K562 (cell line): ENCODE measurements around the gene PHTF1. TPM values are rescaled to one million over a fixed set of nuclear protein-coding genes. Genes with fewer than 3 reads are reported as not detected.

Experiments
- ARHGAP35 ChIP-seq: fragments of 450-650 bp; IDR thresholded peaks from 2 replicates; pipeline ENCODE4 v1.6.1; 2018; ENCODE audit not compliant: partially characterized antibody
- CHD4 ChIP-seq: fragments of 200-600 bp; sonication (generic); IDR thresholded peaks from 3 replicates; pipeline ENCODE4 v1.6.1; 2012; ENCODE audit warnings: low read depth, mild to moderate bottlenecking, mixed read lengths, low read length, inconsistent platforms; ENCODE audit not compliant: insufficient read depth, insufficient replicate concordance, poor library complexity, severe bottlenecking
- FOXJ3 ChIP-seq: sonication (generic); formaldehyde crosslinking; IDR thresholded peaks from 2 replicates; pipeline ENCODE4 v1.4.0; 2020; ENCODE audit warnings: mild to moderate bottlenecking, missing genetic modification reagents
- HDAC2 ChIP-seq: fragments of 450-650 bp; IDR thresholded peaks from 2 replicates; pipeline ENCODE4 v1.6.1; 2016; ENCODE audit warnings: mild to moderate bottlenecking
- HDGF ChIP-seq: fragments of 450-650 bp; IDR thresholded peaks from 2 replicates; pipeline ENCODE4 v1.6.1; 2016
- HIVEP1 ChIP-seq: fragments of 250-450 bp; sonication (Bioruptor Pico); IDR thresholded peaks from 2 replicates; pipeline ENCODE4 v1.4.0; 2020; ENCODE audit warnings: mild to moderate bottlenecking
- KLF1 ChIP-seq: fragments of 450-650 bp; IDR thresholded peaks from 2 replicates; pipeline ENCODE4 v1.6.1; 2016; ENCODE audit warnings: missing genetic modification characterization, missing compliant biosample characterization
- NFE2L1 ChIP-seq: fragments of 450-650 bp; IDR thresholded peaks from 2 replicates; pipeline ENCODE4 v1.6.1; 2016; ENCODE audit warnings: missing genetic modification characterization, low read depth, mild to moderate bottlenecking, missing compliant biosample characterization, moderate library complexity, borderline replicate concordance
- NFRKB ChIP-seq: fragments of 450-650 bp; IDR thresholded peaks from 2 replicates; pipeline ENCODE4 v1.6.1; 2016; ENCODE audit warnings: low read depth
- NUFIP1 ChIP-seq: fragments of 450-650 bp; IDR thresholded peaks from 2 replicates; pipeline ENCODE4 v1.6.1; 2018; ENCODE audit not compliant: partially characterized antibody
- RAD51 ChIP-seq: fragments of 450-650 bp; IDR thresholded peaks from 2 replicates; pipeline ENCODE4 v1.7.1; 2016; ENCODE audit warnings: low read depth, mild to moderate bottlenecking, borderline replicate concordance
- RBBP5 ChIP-seq: fragments of 200-600 bp; sonication (generic); IDR thresholded peaks from 2 replicates; pipeline ENCODE4 v1.6.1; 2012; ENCODE audit warnings: borderline replicate concordance, mild to moderate bottlenecking, low read length, control low read depth, inconsistent platforms; ENCODE audit not compliant: insufficient read depth, poor library complexity, severe bottlenecking
- SMAD4 ChIP-seq: fragments of 250-450 bp; sonication (Bioruptor Pico); conservative IDR thresholded peaks from 2 replicates; pipeline ENCODE4 v1.8.0; 2021; ENCODE audit warnings: inconsistent platforms, mild to moderate bottlenecking, moderate library complexity
- SMC3 ChIP-seq: conservative IDR thresholded peaks from 2 replicates; pipeline ENCODE4 v1.6.1; 2011; ENCODE audit warnings: low read depth, low read length, improper control_type of control experiment; ENCODE audit not compliant: insufficient read depth
- ZEB2 ChIP-seq: fragments of 450-650 bp; IDR thresholded peaks from 2 replicates; pipeline ENCODE4 v1.6.1; 2016
- ZNF696 ChIP-seq: fragments of 250-450 bp; sonication (Bioruptor Pico); conservative IDR thresholded peaks from 2 replicates; pipeline ENCODE4 v1.4.0; 2020; ENCODE audit warnings: mild to moderate bottlenecking, moderate library complexity
- ZNF780A ChIP-seq: fragments of 250-450 bp; sonication (Bioruptor Pico); IDR thresholded peaks from 2 replicates; pipeline ENCODE4 v1.5.0; 2021; ENCODE audit warnings: mild to moderate bottlenecking
- polyA plus RNA-seq, 8 experiments: library from polyadenylated mRNA; depleted of rRNA in 4 of 8; stranded (reverse) in 5 of 8; unstranded in 3 of 8; fragments of >200 nt; fragmentation: Nextera tagmentation in 2 of 8; fragmentation: Illumina TruSeq in 1 of 8; extraction: Ambion mirVana in 2 of 8; extraction: Trizol in 1 of 8; gene quantifications; 2 replicates each; pipeline versions ENCODE4 v1.2.1 to v1.2.3, GENCODE V29; 2011 to 2014; ENCODE audit warnings: inconsistent platforms in 1 of 8, missing spikeins in 1 of 8
- total RNA-seq, 7 experiments: library from RNA; depleted of rRNA in 6 of 7; stranded (reverse); fragments of >200 nt in 6 of 7; fragmentation: Illumina TruSeq in 2 of 7; extraction: Trizol in 2 of 7; gene quantifications; 2 replicates each; pipeline versions ENCODE4 v1.2.1 to v1.2.3, GENCODE V29; 2011 to 2021; ENCODE audit warnings: low replicate concordance in 1 of 7
- TF ChIP-seq, protein P1 (sequence below), 2 experiments: IDR thresholded peaks in 1 of 2; conservative IDR thresholded peaks in 1 of 2; 2 replicates each; pipeline ENCODE4 v1.6.1; 2016; ENCODE audit warnings: low read depth in 2 of 2, mild to moderate bottlenecking in 1 of 2, missing compliant biosample characterization in 1 of 2, missing genetic modification characterization in 1 of 2, moderate library complexity in 1 of 2
- TF ChIP-seq, protein P2 (sequence below): sonication (generic); formaldehyde crosslinking; IDR thresholded peaks from 2 replicates; pipeline ENCODE4 v1.8.0; 2023; ENCODE audit warnings: mild to moderate bottlenecking, missing genetic modification reagents

PHTF1 gene
- total and polyA plus RNA-seq, 9 of the 15 experiments (the other 6 are each of a cell fraction or from before 2014, with no cell fraction given) = 8.4 to 36.2 (median 23.0) TPM

DNA sequence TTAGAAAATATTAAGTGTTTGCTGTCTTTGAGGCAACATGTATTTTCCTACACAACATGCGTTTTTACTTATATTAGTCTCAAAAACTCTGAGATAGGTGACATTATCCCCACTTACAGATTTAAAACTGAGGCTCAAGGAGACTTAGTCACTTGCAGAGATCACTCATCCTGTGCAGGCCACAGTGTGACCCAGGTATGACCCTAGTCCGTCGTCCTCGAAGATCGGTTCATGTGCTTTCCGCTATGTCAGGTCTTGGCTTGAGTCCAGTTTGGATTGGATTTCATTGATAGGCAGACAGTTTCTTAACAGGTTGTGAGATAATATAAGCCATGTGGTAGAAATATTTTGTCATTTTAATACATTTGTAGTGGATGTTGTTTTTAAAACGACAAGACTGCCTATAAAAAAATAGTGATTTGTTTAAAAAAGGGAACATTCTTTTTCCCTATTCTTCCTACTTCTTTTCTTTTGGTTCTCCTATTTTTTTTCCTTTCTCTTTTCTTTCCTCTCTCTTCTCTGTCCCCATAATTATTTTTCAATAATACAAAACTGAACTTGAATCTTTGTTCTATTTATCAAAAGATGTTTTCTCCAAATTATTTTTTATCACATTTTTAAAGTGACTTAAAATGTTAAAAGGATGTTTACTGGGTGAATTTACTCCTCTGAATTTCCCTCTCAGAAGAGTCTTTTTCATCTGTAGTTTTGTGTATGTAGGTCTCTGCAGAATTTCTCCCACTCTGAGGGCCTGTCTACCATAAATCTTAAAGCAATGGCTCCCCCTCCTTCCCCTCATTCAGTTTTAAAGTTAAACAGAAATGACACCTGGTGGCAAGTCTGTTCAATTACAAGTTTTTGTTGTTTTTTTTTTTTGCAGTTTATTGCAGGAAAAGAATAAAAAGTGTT is 81.8 kb downstream of the PHTF1 start (continued):
- TF ChIP-seq, protein P1, sequence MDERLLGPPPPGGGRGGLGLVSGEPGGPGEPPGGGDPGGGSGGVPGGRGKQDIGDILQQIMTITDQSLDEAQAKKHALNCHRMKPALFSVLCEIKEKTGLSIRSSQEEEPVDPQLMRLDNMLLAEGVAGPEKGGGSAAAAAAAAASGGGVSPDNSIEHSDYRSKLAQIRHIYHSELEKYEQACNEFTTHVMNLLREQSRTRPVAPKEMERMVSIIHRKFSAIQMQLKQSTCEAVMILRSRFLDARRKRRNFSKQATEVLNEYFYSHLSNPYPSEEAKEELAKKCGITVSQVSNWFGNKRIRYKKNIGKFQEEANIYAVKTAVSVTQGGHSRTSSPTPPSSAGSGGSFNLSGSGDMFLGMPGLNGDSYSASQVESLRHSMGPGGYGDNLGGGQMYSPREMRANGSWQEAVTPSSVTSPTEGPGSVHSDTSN (CRISPR knock-in tag; IDR thresholded peaks at IDR 0.05; ENCODE audit: low read depth) = peak; percentile 44; the same call in 1 of the 2 replicates
- TF ChIP-seq, protein P1 (tag; conservative IDR thresholded peaks at IDR 0.05; ENCODE audit: low read depth) = peak; percentile 98
- no peak for TF ChIP-seq NFRKB
- no peak for TF ChIP-seq CHD4
- no peak for TF ChIP-seq HDGF
- TF ChIP-seq HIVEP1 = no peak
- peak; percentile 81 for TF ChIP-seq SMC3
- TF ChIP-seq RBBP5 = no peak
- no peak for TF ChIP-seq NFE2L1 (tag)
- TF ChIP-seq HDAC2 = peak; percentile 86; the same call in 1 of the 2 replicates
- TF ChIP-seq, protein P2, sequence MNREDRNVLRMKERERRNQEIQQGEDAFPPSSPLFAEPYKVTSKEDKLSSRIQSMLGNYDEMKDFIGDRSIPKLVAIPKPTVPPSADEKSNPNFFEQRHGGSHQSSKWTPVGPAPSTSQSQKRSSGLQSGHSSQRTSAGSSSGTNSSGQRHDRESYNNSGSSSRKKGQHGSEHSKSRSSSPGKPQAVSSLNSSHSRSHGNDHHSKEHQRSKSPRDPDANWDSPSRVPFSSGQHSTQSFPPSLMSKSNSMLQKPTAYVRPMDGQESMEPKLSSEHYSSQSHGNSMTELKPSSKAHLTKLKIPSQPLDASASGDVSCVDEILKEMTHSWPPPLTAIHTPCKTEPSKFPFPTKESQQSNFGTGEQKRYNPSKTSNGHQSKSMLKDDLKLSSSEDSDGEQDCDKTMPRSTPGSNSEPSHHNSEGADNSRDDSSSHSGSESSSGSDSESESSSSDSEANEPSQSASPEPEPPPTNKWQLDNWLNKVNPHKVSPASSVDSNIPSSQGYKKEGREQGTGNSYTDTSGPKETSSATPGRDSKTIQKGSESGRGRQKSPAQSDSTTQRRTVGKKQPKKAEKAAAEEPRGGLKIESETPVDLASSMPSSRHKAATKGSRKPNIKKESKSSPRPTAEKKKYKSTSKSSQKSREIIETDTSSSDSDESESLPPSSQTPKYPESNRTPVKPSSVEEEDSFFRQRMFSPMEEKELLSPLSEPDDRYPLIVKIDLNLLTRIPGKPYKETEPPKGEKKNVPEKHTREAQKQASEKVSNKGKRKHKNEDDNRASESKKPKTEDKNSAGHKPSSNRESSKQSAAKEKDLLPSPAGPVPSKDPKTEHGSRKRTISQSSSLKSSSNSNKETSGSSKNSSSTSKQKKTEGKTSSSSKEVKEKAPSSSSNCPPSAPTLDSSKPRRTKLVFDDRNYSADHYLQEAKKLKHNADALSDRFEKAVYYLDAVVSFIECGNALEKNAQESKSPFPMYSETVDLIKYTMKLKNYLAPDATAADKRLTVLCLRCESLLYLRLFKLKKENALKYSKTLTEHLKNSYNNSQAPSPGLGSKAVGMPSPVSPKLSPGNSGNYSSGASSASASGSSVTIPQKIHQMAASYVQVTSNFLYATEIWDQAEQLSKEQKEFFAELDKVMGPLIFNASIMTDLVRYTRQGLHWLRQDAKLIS (CRISPR knock-in tag) = no peak
- TF ChIP-seq ZEB2 = peak; percentile 69; the same call in 1 of the 2 replicates
- 0 out of 2 replicates have a peak, but pooled peaks have one; percentile 25 for TF ChIP-seq SMAD4 (CRISPR knock-in tag)
- no peak for TF ChIP-seq ZNF780A (CRISPR knock-in tag)
- no peak for TF ChIP-seq RAD51
- no peak for TF ChIP-seq ARHGAP35
- no peak for TF ChIP-seq KLF1 (tag)
- no peak for TF ChIP-seq ZNF696
- no peak for TF ChIP-seq NUFIP1
- TF ChIP-seq FOXJ3 (CRISPR knock-in tag) = no peak
